GM12878 (cell line): ENCODE measurements around the gene HHIP. TPM values are rescaled to one million over a fixed set of nuclear protein-coding genes. Genes with fewer than 3 reads are reported as not detected.

Source experiments
- ATAC-seq: fragments of 200-7000 bp; cut with Tn5 transposase; 3 replicates; pipeline ENCODE4 v1.9.1; 2020; ENCODE audit warnings: mild to moderate bottlenecking, moderate library complexity
- BruUV-seq: library from RNA; stranded (reverse); fragments of 400-500 nt; replicated peaks from 2 replicates; lab custom pipeline; 2021; lab: Mats Ljungman, UMichigan
- CTCF ChIA-PET: fragments of 300-600 bp; sonication (Branson Sonifier 250); formaldehyde crosslinking; extraction: SDS; loops from one replicate; lab custom pipeline; 2021; ENCODE audit warnings: inconsistent platforms; lab: Yijun Ruan, JAX
- POLR2A ChIA-PET: fragments of 350-600 bp; formaldehyde crosslinking; extraction: SDS; loops from one replicate; lab custom pipeline; 2021; ENCODE audit warnings: inconsistent platforms; lab: Charles Lee
- RAD21 ChIA-PET: fragments of 300-600 bp; sonication (Branson Sonifier 250); formaldehyde crosslinking; loops from one replicate; lab custom pipeline; 2023; ENCODE audit warnings: antibody characterized with exemption; ENCODE audit not compliant: unreplicated experiment; lab: Charles Lee
- SMC1A ChIA-PET: fragments of 300-600 bp; sonication (Branson Sonifier 250); formaldehyde crosslinking; loops from one replicate; lab custom pipeline; 2023; ENCODE audit not compliant: unreplicated experiment, uncharacterized antibody; lab: Charles Lee
- DNase-seq: peaks from one replicate; pipeline ENCODE4 v3.0.0-alpha.2; 2011; ENCODE audit warnings: low read depth, low spot score
- FAIRE-seq: peaks from 3 replicates; lab custom pipeline; 2011; peaks lifted over from hg19 to GRCh38; lab: Jason Lieb, UNC
- H2AFZ ChIP-seq: 2 replicates; pipeline ENCODE4 v1.6.0; 2011; ENCODE audit warnings: low read depth, low read length, control low read depth; ENCODE audit not compliant: control insufficient read depth
- H3K27ac ChIP-seq: 2 replicates; pipeline ENCODE4 v1.5.1; 2011; ENCODE audit warnings: control low read depth; ENCODE audit not compliant: control insufficient read depth, insufficient read depth
- H3K27me3 ChIP-seq, 2 experiments: replicated peaks in 1 of 2; 2 replicates each; pipeline versions ENCODE4 v1.6.0 to v1.6.1; 2011; ENCODE audit warnings: low read length in 1 of 2; ENCODE audit not compliant: control insufficient read depth in 2 of 2, insufficient read depth in 2 of 2
- H3K36me3 ChIP-seq, 2 experiments: 2 replicates each; pipeline ENCODE4 v1.5.1; 2011; ENCODE audit warnings: low read length in 1 of 2; ENCODE audit not compliant: control insufficient read depth in 2 of 2, insufficient read depth in 2 of 2
- H3K4me1 ChIP-seq: 2 replicates; pipeline ENCODE4 v1.6.1; 2011; ENCODE audit warnings: mild to moderate bottlenecking, low read length, moderate library complexity, mixed read lengths; ENCODE audit not compliant: control insufficient read depth, insufficient read depth
- H3K4me2 ChIP-seq: 2 replicates; pipeline ENCODE4 v1.6.0; 2011; ENCODE audit warnings: control low read depth; ENCODE audit not compliant: control insufficient read depth, insufficient read depth
- H3K4me3 ChIP-seq: fragments of 200-600 bp; sonication (generic); 2 replicates; pipeline ENCODE4 v1.5.1; 2016
- H3K79me2 ChIP-seq: 2 replicates; pipeline ENCODE4 v1.6.0; 2011; ENCODE audit warnings: low read length; ENCODE audit not compliant: control insufficient read depth, insufficient read depth
- H3K9ac ChIP-seq: 2 replicates; pipeline ENCODE4 v1.8.0; 2011; ENCODE audit warnings: low read length, control low read depth, mixed read lengths; ENCODE audit not compliant: control insufficient read depth, insufficient read depth
- H3K9me3 ChIP-seq: replicated peaks from 3 replicates; pipeline ENCODE4 v1.5.1; 2011; ENCODE audit warnings: mild to moderate bottlenecking, low read length; ENCODE audit not compliant: control insufficient read depth, insufficient read depth
- H4K20me1 ChIP-seq: 2 replicates; pipeline ENCODE4 v1.6.0; 2011; ENCODE audit not compliant: control insufficient read depth, insufficient read depth
- EGR1 ChIP-seq, 2 experiments: IDR thresholded peaks; 1 replicate in 1 of 2; 2 replicates in 1 of 2; pipeline ENCODE4 v1.6.1; 2011 to 2012; ENCODE audit warnings: low read depth in 2 of 2, low read length in 2 of 2, borderline replicate concordance in 1 of 2, mild to moderate bottlenecking in 1 of 2, moderate library complexity in 1 of 2
- NFXL1 ChIP-seq: fragments of 450-650 bp; IDR thresholded peaks from 2 replicates; pipeline ENCODE4 v1.6.1; 2017; ENCODE audit warnings: antibody characterized with exemption, mild to moderate bottlenecking, borderline replicate concordance
- NR2C2 ChIP-seq: IDR thresholded peaks from 2 replicates; pipeline ENCODE4 v1.6.1; 2011; ENCODE audit warnings: borderline replicate concordance, low read depth; ENCODE audit not compliant: control insufficient read depth, insufficient read length
- NR2F1 ChIP-seq: fragments of 450-650 bp; conservative IDR thresholded peaks from 2 replicates; pipeline ENCODE4 v1.6.1; 2017; ENCODE audit warnings: mild to moderate bottlenecking
- PAX5 ChIP-seq: IDR thresholded peaks from 2 replicates; pipeline ENCODE4 v1.6.1; 2011; ENCODE audit warnings: low read depth, low read length, borderline replicate concordance
- POU2F2 ChIP-seq: IDR thresholded peaks from 3 replicates; pipeline ENCODE4 v1.6.1; 2011; ENCODE audit warnings: low read depth, mild to moderate bottlenecking, low read length, borderline replicate concordance
- SIX5 ChIP-seq: IDR thresholded peaks from 2 replicates; pipeline ENCODE4 v1.6.1; 2011; ENCODE audit warnings: mild to moderate bottlenecking, low read depth, low read length, moderate library complexity; ENCODE audit not compliant: severe bottlenecking
- SMAD5 ChIP-seq: IDR thresholded peaks from 2 replicates; pipeline ENCODE4 v1.6.1; 2016; ENCODE audit warnings: antibody characterized with exemption, low read depth
- STAT1 ChIP-seq: fragments of 450-650 bp; conservative IDR thresholded peaks from 2 replicates; pipeline ENCODE4 v1.6.1; 2014; ENCODE audit warnings: antibody characterized with exemption, mild to moderate bottlenecking
- SUZ12 ChIP-seq: fragments of 200-600 bp; sonication (generic); IDR thresholded peaks from one replicate; pipeline ENCODE4 v1.6.1; 2018; ENCODE audit warnings: antibody characterized with exemption, mild to moderate bottlenecking; ENCODE audit not compliant: unreplicated experiment
- TCF7 ChIP-seq: IDR thresholded peaks from 2 replicates; pipeline ENCODE4 v1.6.1; 2014; ENCODE audit warnings: antibody characterized with exemption, borderline replicate concordance
- WGBS: methylation state at CpG from one replicate; pipeline ENCODE4 v1.1.6; 2016; ENCODE audit warnings: low lambda C conversion rate; ENCODE audit not compliant: insufficient replicate concordance, insufficient coverage; ENCODE audit errors: missing lambda C conversion rate; 5-methylcytosine and 5-hydroxymethylcytosine counted together
- in situ Hi-C: fragments of 300-500 bp; cut with MboI; formaldehyde crosslinking; loops from 9 replicates; pipeline ENCODE4 v1.14.3; 2018; ENCODE audit warnings: mixed read lengths
- intact Hi-C: fragments of 100-400 bp; cut with micrococcal nuclease; formaldehyde crosslinking; loops from one replicate; pipeline ENCODE4 v1.14.2; 2022; ENCODE audit not compliant: unreplicated experiment
- polyA plus RNA-seq, 11 experiments: library from polyadenylated mRNA; depleted of rRNA in 4 of 11; unstranded in 6 of 11; stranded (reverse) in 5 of 11; fragments of >200 nt; fragmentation: Nextera tagmentation in 4 of 11; fragmentation: Illumina TruSeq in 1 of 11; extraction: Ambion mirVana in 4 of 11; extraction: Trizol in 1 of 11; gene quantifications; 1 replicate in 1 of 11; 2 replicates in 10 of 11; pipeline versions ENCODE4 v1.2.1 to v1.2.3, GENCODE V29; 2011 to 2016; ENCODE audit warnings: inconsistent platforms in 2 of 11, missing spikeins in 2 of 11, low read depth in 1 of 11
- total RNA-seq, 4 experiments: library from RNA; depleted of rRNA in 3 of 4; stranded (reverse); fragments of >200 nt in 3 of 4; fragmentation: Illumina TruSeq in 1 of 4; extraction: Trizol in 1 of 4; gene quantifications; 2 replicates each; pipeline versions ENCODE4 v1.2.1 to v1.2.3, GENCODE V29; 2013 to 2021
- TF ChIP-seq, protein P1 (sequence below): fragments of 450-650 bp; IDR thresholded peaks from 2 replicates; pipeline ENCODE4 v1.6.1; 2014; ENCODE audit warnings: mild to moderate bottlenecking

Gene HHIP
- total and polyA plus RNA-seq, 10 of the 15 experiments (the other 5 are each of a cell fraction or from before 2014, with no cell fraction given): 0.06 to 0.56 (median 0.24) TPM; not detected in 1

DNA sequence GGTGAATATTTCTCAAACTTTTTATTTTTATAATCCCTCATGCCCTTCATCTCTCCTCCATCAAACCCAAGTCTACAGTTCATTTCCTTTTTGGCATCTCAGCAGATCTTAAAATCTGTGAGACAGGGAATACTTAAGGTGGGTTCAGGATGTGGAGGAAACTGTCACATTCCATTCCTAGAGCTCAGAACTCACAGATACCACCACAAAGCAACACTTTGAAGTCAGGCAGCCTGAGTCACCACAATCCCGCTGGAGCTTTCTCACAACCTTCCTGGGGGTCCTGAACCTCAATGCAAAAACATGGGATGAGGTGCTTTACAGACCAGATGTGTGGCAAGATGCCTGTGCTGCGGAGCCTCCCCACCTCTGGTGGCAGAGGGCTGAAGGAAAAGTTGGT is 63.2 kb downstream of the HHIP start:
- CTCF ChIA-PET: no interaction called here
- Histone ChIP-seq H3K36me3 (no peaks in the 10 kb centered on the region), H3K27me3 (no peaks in the 10 kb centered on the region), H3K9me3 (no peaks in the 10 kb centered on the region), H3K9ac (no peak overlapping the region), H3K79me2 (no peaks in the 10 kb centered on the region), H3K4me2 (no peak overlapping the region), H2AFZ (no peak overlapping the region), H3K4me3 (no peak overlapping the region), H3K27ac (no peak overlapping the region), H3K4me1 (no peaks in the 10 kb centered on the region), H4K20me1 (no peaks in the 10 kb centered on the region)
- intact Hi-C loops (no loop called here), in situ Hi-C loops (no loop called here)
- RAD21 ChIA-PET: no interaction called here
- POLR2A ChIA-PET: interaction anchor here (0.6 kb wide), 2 partner anchors 39 to 1269 kb away, joined by 3 to 5 read pairs; no protein-coding TSS in a partner anchor
- FAIRE-seq (no peak), DNase-seq (no peak), ATAC-seq (no peak)
- 0% methylated on average over 2 of the region's 2 CpGs for WGBS
- TF ChIP-seq PAX5: no peak
- no peak for TF ChIP-seq POU2F2
- SMC1A ChIA-PET: interaction anchor here (0.8 kb wide), 1 partner anchor 18 kb away, joined by 3 read pairs; no protein-coding TSS in a partner anchor
- BruUV-seq: no TSS peak

DNA sequence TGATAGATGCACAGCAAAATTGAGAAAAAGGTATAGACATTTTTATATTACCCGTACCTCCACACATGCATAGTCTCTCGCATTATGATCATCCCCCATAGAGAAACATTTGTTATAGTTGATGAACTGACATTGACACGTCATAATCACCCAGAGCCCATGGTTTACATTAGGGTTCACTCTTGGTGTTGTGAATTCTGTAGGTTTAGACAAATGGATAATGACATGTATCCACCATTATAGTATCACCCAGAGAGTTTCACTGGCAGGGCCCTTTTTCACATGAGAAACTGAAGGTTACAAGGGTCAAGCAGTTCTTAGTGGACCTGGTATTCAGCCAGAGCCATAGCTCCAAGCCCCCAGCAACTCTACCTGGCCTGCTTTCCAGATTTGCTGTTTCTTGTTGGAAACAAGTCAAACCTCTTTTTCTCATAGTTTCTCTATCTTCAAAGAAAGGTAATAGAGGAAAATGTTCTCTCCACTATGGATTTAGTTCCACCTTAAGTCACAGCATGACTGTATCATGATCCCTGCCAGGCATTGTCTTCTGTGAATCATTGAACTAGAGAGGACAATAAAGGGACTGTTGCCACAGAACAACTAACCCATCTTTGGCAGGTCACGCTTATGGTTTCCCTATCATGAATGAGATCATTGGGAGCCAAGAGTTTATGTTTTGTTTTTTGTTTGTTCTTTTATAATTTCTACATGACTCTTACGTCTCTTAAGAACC is 64.0 kb downstream of the HHIP start:
- Histone ChIP-seq H3K36me3 (no peaks in the 10 kb centered on the region), H3K4me3 (no peak overlapping the region), H3K4me1 (no peaks in the 10 kb centered on the region), H2AFZ (no peak overlapping the region), H3K9ac (no peak overlapping the region), H4K20me1 (no peaks in the 10 kb centered on the region), H3K4me2 (no peak overlapping the region), H3K27ac (no peak overlapping the region), H3K27me3 (no peaks in the 10 kb centered on the region), H3K9me3 (no peaks in the 10 kb centered on the region), H3K79me2 (no peaks in the 10 kb centered on the region)
- FAIRE-seq (no peak), DNase-seq (no peak), ATAC-seq (peak; percentile 31; the same call in 1 of the 3 replicates)
- ChIA-PET SMC1A (no interaction called here), POLR2A (no interaction called here), RAD21 (no interaction called here), CTCF (no interaction called here)
- in situ Hi-C loops: no loop called here
- 8% methylated on average over 5 of the region's 5 CpGs for WGBS
- intact Hi-C loops: no loop called here
- no TSS peak for BruUV-seq
- TF ChIP-seq NR2F1 (no peak), SMAD5 (no peak), TCF7 (no peak), NR2C2 (no peak), NFXL1 (no peak), PAX5 (no peak), SIX5 (no peak), EGR1 (IDR thresholded peaks at IDR 0.05; ENCODE audit: borderline replicate concordance in 1 of 2, low read depth in 2 of 2, low read length in 2 of 2) (no peak), STAT1 (no peak), SUZ12 (no peak)
- TF ChIP-seq, protein P1, sequence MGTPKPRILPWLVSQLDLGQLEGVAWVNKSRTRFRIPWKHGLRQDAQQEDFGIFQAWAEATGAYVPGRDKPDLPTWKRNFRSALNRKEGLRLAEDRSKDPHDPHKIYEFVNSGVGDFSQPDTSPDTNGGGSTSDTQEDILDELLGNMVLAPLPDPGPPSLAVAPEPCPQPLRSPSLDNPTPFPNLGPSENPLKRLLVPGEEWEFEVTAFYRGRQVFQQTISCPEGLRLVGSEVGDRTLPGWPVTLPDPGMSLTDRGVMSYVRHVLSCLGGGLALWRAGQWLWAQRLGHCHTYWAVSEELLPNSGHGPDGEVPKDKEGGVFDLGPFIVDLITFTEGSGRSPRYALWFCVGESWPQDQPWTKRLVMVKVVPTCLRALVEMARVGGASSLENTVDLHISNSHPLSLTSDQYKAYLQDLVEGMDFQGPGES: no peak
